Measurements from ENCODE around the gene TIMELESS. TPM values are rescaled to one million over a fixed set of nuclear protein-coding genes. Genes with fewer than 3 reads are reported as not detected.

TIMELESS gene
- total RNA-seq, 1 donor from 2014 or later = 16.2 TPM

GRCh38 chr12:56398324-56398723 lies 50.9 kb downstream of the TIMELESS start:
- no peak overlapping the region for H3K4me3 Mint-ChIP-seq (ENCODE audit: unreplicated experiment)
- H3K36me3 Mint-ChIP-seq (ENCODE audit: unreplicated experiment) = no peaks in the 10 kb centered on the region
- H3K9me3 Mint-ChIP-seq (ENCODE audit: unreplicated experiment) = peaks cover 12% of the 10 kb centered on the region
- no peak for TF ChIP-seq CTCF (IDR thresholded peaks at IDR 0.05)
- DNase-seq (ENCODE audit: extremely low spot score, unreplicated experiment) = no peak
- H3K4me1 Mint-ChIP-seq (ENCODE audit: unreplicated experiment) = no peaks in the 10 kb centered on the region
- peaks cover 4% of the 10 kb centered on the region for H3K27me3 Mint-ChIP-seq (ENCODE audit: unreplicated experiment)
- H3K27ac Mint-ChIP-seq (ENCODE audit: unreplicated experiment) = no peak overlapping the region

- Mint-ChIP-seq H3K4me1 (ENCODE audit: unreplicated experiment) (peaks cover 16% of the 10 kb centered on the region), H3K27me3 (ENCODE audit: unreplicated experiment) (no peaks in the 10 kb centered on the region), H3K9me3 (ENCODE audit: unreplicated experiment) (peaks cover 3% of the 10 kb centered on the region), H3K27ac (ENCODE audit: unreplicated experiment) (no peak overlapping the region), H3K4me3 (ENCODE audit: unreplicated experiment) (no peak overlapping the region), H3K36me3 (ENCODE audit: unreplicated experiment) (no peaks in the 10 kb centered on the region)
- DNase-seq (ENCODE audit: extremely low spot score, unreplicated experiment) = no peak
- TF ChIP-seq CTCF (IDR thresholded peaks at IDR 0.05) = no peak
These were observed 56.9 kb downstream of the TIMELESS start for GRCh38 chr12:56392331-56392730.

- Mint-ChIP-seq H3K27ac (ENCODE audit: unreplicated experiment) (no peak overlapping the region), H3K36me3 (ENCODE audit: unreplicated experiment) (no peaks in the 10 kb centered on the region), H3K4me1 (ENCODE audit: unreplicated experiment) (peaks cover 22% of the 10 kb centered on the region), H3K9me3 (ENCODE audit: unreplicated experiment) (peaks cover 3% of the 10 kb centered on the region), H3K27me3 (ENCODE audit: unreplicated experiment) (no peaks in the 10 kb centered on the region), H3K4me3 (ENCODE audit: unreplicated experiment) (no peak overlapping the region)
- TF ChIP-seq CTCF (IDR thresholded peaks at IDR 0.05) = no peak
- no peak for DNase-seq (ENCODE audit: extremely low spot score, unreplicated experiment)
These were observed 57.5 kb downstream of the TIMELESS start for GRCh38 chr12:56391721-56392120.

- Mint-ChIP-seq H3K36me3 (ENCODE audit: unreplicated experiment) (no peaks in the 10 kb centered on the region), H3K27ac (ENCODE audit: unreplicated experiment) (peak overlapping the region; percentile 74), H3K4me1 (ENCODE audit: unreplicated experiment) (peaks cover 32% of the 10 kb centered on the region), H3K27me3 (ENCODE audit: unreplicated experiment) (no peaks in the 10 kb centered on the region), H3K4me3 (ENCODE audit: unreplicated experiment) (no peak overlapping the region), H3K9me3 (ENCODE audit: unreplicated experiment) (peaks cover 3% of the 10 kb centered on the region)
- TF ChIP-seq CTCF (IDR thresholded peaks at IDR 0.05) = no peak
- no peak for DNase-seq (ENCODE audit: extremely low spot score, unreplicated experiment)
These were observed 59.8 kb downstream of the TIMELESS start for GRCh38 chr12:56389412-56389811.

- Mint-ChIP-seq H3K4me1 (ENCODE audit: unreplicated experiment) (peaks cover 32% of the 10 kb centered on the region), H3K9me3 (ENCODE audit: unreplicated experiment) (peaks cover 3% of the 10 kb centered on the region), H3K36me3 (ENCODE audit: unreplicated experiment) (no peaks in the 10 kb centered on the region), H3K4me3 (ENCODE audit: unreplicated experiment) (peak overlapping the region; percentile 57), H3K27ac (ENCODE audit: unreplicated experiment) (peak overlapping the region; percentile 90), H3K27me3 (ENCODE audit: unreplicated experiment) (no peaks in the 10 kb centered on the region)
- no peak for DNase-seq (ENCODE audit: extremely low spot score, unreplicated experiment)
- TF ChIP-seq CTCF (IDR thresholded peaks at IDR 0.05) = no peak
These were observed 62.0 kb downstream of the TIMELESS start for GRCh38 chr12:56387152-56387736.

Data from osteocyte (in vitro differentiated cells).